SH-SY5Y (cell line): Measurements from ENCODE around the gene CARD9.

ENCODE experiments used
- GATA2 ChIP-seq: IDR thresholded peaks from 2 replicates; pipeline ENCODE4 v1.6.1; 2011; ENCODE audit warnings: mild to moderate bottlenecking, low read depth, low read length
- GATA3 ChIP-seq: IDR thresholded peaks from 2 replicates; pipeline ENCODE4 v1.6.1; 2011; ENCODE audit warnings: low read depth, mild to moderate bottlenecking, low read length, moderate library complexity

DNA sequence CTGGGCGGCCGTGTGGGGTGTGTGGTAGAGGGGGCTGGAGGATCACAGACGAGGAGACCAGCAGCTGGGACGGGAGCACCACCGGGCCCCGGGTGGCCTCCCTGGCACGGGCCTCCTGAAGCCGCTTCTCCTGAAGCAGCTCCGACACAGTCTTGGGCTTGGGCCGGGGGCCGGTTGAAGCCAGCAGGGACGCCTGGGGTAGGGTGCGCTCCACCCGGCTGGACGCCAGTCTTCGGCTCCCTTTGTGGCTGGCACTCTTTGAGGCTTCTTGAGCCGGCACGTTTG is 5.5 kb upstream of the CARD9 start:
- TF ChIP-seq GATA2, result no peak
- no peak for TF ChIP-seq GATA3
